Thyroid gland (tissue), 4 donors: Measurements from ENCODE around the gene SVIL.

Experiments
- POLR2A ChIP-seq, 2 donors: fragments of 450-650 bp; IDR thresholded peaks; one replicate each; pipeline ENCODE4 v1.6.1; 2017; ENCODE audit warnings: antibody characterized with exemption in 2 of 2, mild to moderate bottlenecking in 2 of 2, moderate library complexity in 1 of 2
- TF ChIP-seq, protein P1 (sequence below), 6 experiments: fragments of 200-600 bp in 3 of 6; fragments of 450-650 bp in 3 of 6; sonication (generic) in 3 of 6; IDR thresholded peaks; one replicate each; pipeline ENCODE4 v1.5.1; 2016 to 2019; ENCODE audit warnings: antibody characterized with exemption in 6 of 6, mild to moderate bottlenecking in 2 of 6, inconsistent platforms in 1 of 6, moderate library complexity in 1 of 6

DNA sequence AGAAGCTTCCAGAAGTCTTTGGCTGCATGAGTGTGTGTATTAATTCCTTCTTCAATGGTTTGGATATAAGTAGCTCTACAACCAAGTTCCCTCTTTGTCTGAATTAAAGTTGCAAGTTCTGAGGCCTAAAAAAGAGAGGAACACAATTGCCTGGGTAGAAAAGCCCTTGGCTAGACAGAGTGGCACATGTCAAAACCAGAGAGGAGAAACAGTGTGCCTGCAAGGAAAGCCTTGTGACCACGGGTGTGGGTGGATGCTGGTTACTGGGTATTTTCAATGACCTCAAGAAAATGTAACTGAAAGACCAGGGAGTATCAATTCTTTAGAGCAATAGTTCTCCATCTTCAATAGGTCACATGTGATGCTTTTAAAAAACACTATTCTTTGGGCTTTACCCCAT lies 148.3 kb downstream of the SVIL start:
- no peak for TF ChIP-seq POLR2A (IDR thresholded peaks at IDR 0.05)
- TF ChIP-seq, protein P1, sequence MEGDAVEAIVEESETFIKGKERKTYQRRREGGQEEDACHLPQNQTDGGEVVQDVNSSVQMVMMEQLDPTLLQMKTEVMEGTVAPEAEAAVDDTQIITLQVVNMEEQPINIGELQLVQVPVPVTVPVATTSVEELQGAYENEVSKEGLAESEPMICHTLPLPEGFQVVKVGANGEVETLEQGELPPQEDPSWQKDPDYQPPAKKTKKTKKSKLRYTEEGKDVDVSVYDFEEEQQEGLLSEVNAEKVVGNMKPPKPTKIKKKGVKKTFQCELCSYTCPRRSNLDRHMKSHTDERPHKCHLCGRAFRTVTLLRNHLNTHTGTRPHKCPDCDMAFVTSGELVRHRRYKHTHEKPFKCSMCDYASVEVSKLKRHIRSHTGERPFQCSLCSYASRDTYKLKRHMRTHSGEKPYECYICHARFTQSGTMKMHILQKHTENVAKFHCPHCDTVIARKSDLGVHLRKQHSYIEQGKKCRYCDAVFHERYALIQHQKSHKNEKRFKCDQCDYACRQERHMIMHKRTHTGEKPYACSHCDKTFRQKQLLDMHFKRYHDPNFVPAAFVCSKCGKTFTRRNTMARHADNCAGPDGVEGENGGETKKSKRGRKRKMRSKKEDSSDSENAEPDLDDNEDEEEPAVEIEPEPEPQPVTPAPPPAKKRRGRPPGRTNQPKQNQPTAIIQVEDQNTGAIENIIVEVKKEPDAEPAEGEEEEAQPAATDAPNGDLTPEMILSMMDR (IDR thresholded peaks at IDR 0.05), result no peak
